Neural progenitor cell (in vitro differentiated cells): ENCODE results near the gene CD9.

Experiments used
- CTCF ChIP-seq: fragments of 200-600 bp; sonication (generic); IDR thresholded peaks from 2 replicates; pipeline ENCODE4 v1.5.1; 2017; ENCODE audit warnings: antibody characterized with exemption, mild to moderate bottlenecking
- EZH2 ChIP-seq: fragments of 200-600 bp; sonication (generic); IDR thresholded peaks from 2 replicates; pipeline ENCODE4 v1.6.1; 2017; ENCODE audit warnings: antibody characterized with exemption, mild to moderate bottlenecking, moderate library complexity
- EZH2phosphoT487 ChIP-seq: fragments of 200-600 bp; sonication (generic); IDR thresholded peaks from 2 replicates; pipeline ENCODE4 v1.6.1; 2017; ENCODE audit warnings: antibody characterized with exemption

GRCh38 chr12:6249580-6249979 is 49.4 kb downstream of the CD9 start:
- TF ChIP-seq CTCF = no peak
- TF ChIP-seq EZH2 = no peak
- no peak for TF ChIP-seq EZH2phosphoT487
